K562 (cell line): ENCODE measurements around the gene LRMDA. TPM values are rescaled to one million over a fixed set of nuclear protein-coding genes. Genes with fewer than 3 reads are reported as not detected.

Experiments used
- ATAC-seq: fragments of 200-7000 bp; cut with Tn5 transposase; 3 replicates; pipeline ENCODE4 v1.9.1; 2020; ENCODE audit warnings: moderate library complexity
- BruUV-seq: library from RNA; stranded (reverse); fragments of 400-500 nt; replicated peaks from 2 replicates; lab custom pipeline; 2021; lab: Mats Ljungman, UMichigan
- CTCF ChIA-PET: fragments of 300-600 bp; formaldehyde crosslinking; extraction: SDS; loops from one replicate; lab custom pipeline; 2021; ENCODE audit warnings: low intra/inter-chr PET ratio; lab: Yijun Ruan, JAX
- POLR2A ChIA-PET: fragments of 300-600, 350-650 bp; sonication (Branson Sonifier 250); formaldehyde crosslinking; extraction: SDS; loops from one replicate; lab custom pipeline; 2021; ENCODE audit warnings: antibody characterized with exemption, inconsistent platforms; lab: Yijun Ruan, JAX
- DNase-seq, 4 experiments: peaks; one replicate each; pipeline versions ENCODE4 v3.0.0 to v3.0.0-alpha.2; 2011 to 2018; ENCODE audit warnings: low spot score in 3 of 4, mixed read lengths in 3 of 4; ENCODE audit errors: extremely low read depth in 1 of 4
- FAIRE-seq: peaks from 2 replicates; lab custom pipeline; 2011; peaks lifted over from hg19 to GRCh38; lab: Jason Lieb, UNC
- H2AFZ ChIP-seq: 2 replicates; pipeline ENCODE4 v1.6.0; 2011; ENCODE audit warnings: low read depth, low read length, control low read depth, inconsistent platforms
- H3K27ac ChIP-seq: fragments of 200-600 bp; 3 replicates; pipeline ENCODE4 v1.8.0; 2011; ENCODE audit warnings: low read depth, mild to moderate bottlenecking, control low read depth, inconsistent platforms, low read length, moderate library complexity, mixed read lengths; ENCODE audit errors: extremely low read depth
- H3K27me3 ChIP-seq, 2 experiments: fragments of 300-600 bp in 1 of 2; 2 replicates in 1 of 2; 3 replicates in 1 of 2; pipeline versions ENCODE4 v1.6.0 to v1.8.0; 2011; ENCODE audit warnings: inconsistent platforms in 2 of 2, low read length in 2 of 2, mild to moderate bottlenecking in 1 of 2, mixed read lengths in 1 of 2, moderate library complexity in 1 of 2; ENCODE audit not compliant: control insufficient read depth in 2 of 2, insufficient read depth in 2 of 2
- H3K36me3 ChIP-seq: fragments of 300-600 bp; 3 replicates; pipeline ENCODE4 v1.8.0; 2011; ENCODE audit warnings: mild to moderate bottlenecking, low read length, inconsistent platforms; ENCODE audit not compliant: control insufficient read depth, insufficient read depth
- H3K4me1 ChIP-seq, 2 experiments: fragments of 200-600 bp in 1 of 2; replicated peaks in 1 of 2; 2 replicates in 1 of 2; 3 replicates in 1 of 2; pipeline versions ENCODE4 v1.5.1 to v1.8.0; 2011; ENCODE audit warnings: inconsistent platforms in 2 of 2, low read length in 2 of 2, mild to moderate bottlenecking in 1 of 2, mixed read lengths in 1 of 2, moderate library complexity in 1 of 2; ENCODE audit not compliant: control insufficient read depth in 2 of 2, insufficient read depth in 2 of 2
- H3K4me2 ChIP-seq: 2 replicates; pipeline ENCODE4 v1.6.1; 2011; ENCODE audit warnings: low read length, control low read depth, inconsistent platforms, mixed read lengths; ENCODE audit not compliant: insufficient read depth
- H3K4me3 ChIP-seq: fragments of 200-600 bp; sonication (generic), shearing (Covaris generic); 2 replicates; pipeline ENCODE4 v1.5.1; 2016; ENCODE audit warnings: control low read depth, inconsistent platforms
- H3K79me2 ChIP-seq: fragments of 200-600 bp; 3 replicates; pipeline ENCODE4 v1.8.0; 2011; ENCODE audit warnings: low read length, inconsistent platforms; ENCODE audit not compliant: control insufficient read depth, insufficient read depth
- H3K9ac ChIP-seq, 2 experiments: 2 replicates each; pipeline versions ENCODE4 v1.6.0 to v1.6.1; 2011; ENCODE audit warnings: low read depth in 2 of 2, low read length in 2 of 2, control low read depth in 1 of 2, inconsistent platforms in 1 of 2, mild to moderate bottlenecking in 1 of 2, mixed read lengths in 1 of 2; ENCODE audit not compliant: insufficient read depth in 1 of 2
- H3K9me1 ChIP-seq: one replicate; pipeline ENCODE4 v1.6.0; 2011; ENCODE audit warnings: inconsistent platforms, mild to moderate bottlenecking, low read length, moderate library complexity; ENCODE audit not compliant: control insufficient read depth, insufficient read depth
- H3K9me3 ChIP-seq: replicated peaks from 2 replicates; pipeline ENCODE4 v1.5.1; 2011; ENCODE audit warnings: low read depth, low read length, inconsistent platforms; ENCODE audit not compliant: control insufficient read depth, insufficient read depth
- H4K20me1 ChIP-seq: replicated peaks from 2 replicates; pipeline ENCODE4 v1.6.1; 2011; ENCODE audit warnings: low read length, inconsistent platforms, mixed read lengths; ENCODE audit not compliant: control insufficient read depth, insufficient read depth
- GATAD2B ChIP-seq: fragments of 450-650 bp; IDR thresholded peaks from 2 replicates; pipeline ENCODE4 v1.6.1; 2017; ENCODE audit warnings: mild to moderate bottlenecking, borderline replicate concordance
- TCF7 ChIP-seq: sonication (generic); IDR thresholded peaks from 2 replicates; pipeline ENCODE4 v1.6.1; 2016; ENCODE audit warnings: antibody characterized with exemption, borderline replicate concordance
- TRIM25 ChIP-seq: fragments of 450-650 bp; IDR thresholded peaks from 2 replicates; pipeline ENCODE4 v1.7.0; 2016; ENCODE audit warnings: borderline replicate concordance
- ZNF695 ChIP-seq: fragments of 450-650 bp; formaldehyde crosslinking; IDR thresholded peaks from 2 replicates; pipeline ENCODE4 v1.4.0; 2020; ENCODE audit warnings: mild to moderate bottlenecking, moderate library complexity
- WGBS: fragments of 100-300 bp; shearing (Covaris generic); methylation state at CpG from one replicate; pipeline ENCODE4 v1.1.6; 2016; ENCODE audit warnings: low coverage, mixed read lengths; ENCODE audit not compliant: insufficient coverage; ENCODE audit errors: missing lambda C conversion rate; 5-methylcytosine and 5-hydroxymethylcytosine counted together
- in situ Hi-C: fragments of 300-500 bp; cut with MboI; formaldehyde crosslinking; loops from 4 replicates; pipeline ENCODE4 v1.15.0; 2018; ENCODE audit warnings: inconsistent platforms, mixed read lengths
- intact Hi-C: fragments of 100-400 bp; cut with micrococcal nuclease; formaldehyde crosslinking; loops from 2 replicates; pipeline ENCODE4 v1.14.2; 2022
- polyA plus RNA-seq, 8 experiments: library from polyadenylated mRNA; depleted of rRNA in 4 of 8; stranded (reverse) in 5 of 8; unstranded in 3 of 8; fragments of >200 nt; fragmentation: Nextera tagmentation in 2 of 8; fragmentation: Illumina TruSeq in 1 of 8; extraction: Ambion mirVana in 2 of 8; extraction: Trizol in 1 of 8; gene quantifications; 2 replicates each; pipeline versions ENCODE4 v1.2.1 to v1.2.3, GENCODE V29; 2011 to 2014; ENCODE audit warnings: inconsistent platforms in 1 of 8, missing spikeins in 1 of 8
- total RNA-seq, 7 experiments: library from RNA; depleted of rRNA in 6 of 7; stranded (reverse); fragments of >200 nt in 6 of 7; fragmentation: Illumina TruSeq in 2 of 7; extraction: Trizol in 2 of 7; gene quantifications; 2 replicates each; pipeline versions ENCODE4 v1.2.1 to v1.2.3, GENCODE V29; 2011 to 2021; ENCODE audit warnings: low replicate concordance in 1 of 7
- TF ChIP-seq, protein P1 (sequence below): fragments of 200-800 bp; sonication (Bioruptor generic); IDR thresholded peaks from 2 replicates; pipeline ENCODE4 v1.6.1; 2017; ENCODE audit warnings: missing genetic modification characterization, missing compliant biosample characterization

The LRMDA gene
- total and polyA plus RNA-seq, 9 of the 15 experiments (the other 6 are each of a cell fraction or from before 2014, with no cell fraction given) = 0.25 TPM; not detected in 8

DNA sequence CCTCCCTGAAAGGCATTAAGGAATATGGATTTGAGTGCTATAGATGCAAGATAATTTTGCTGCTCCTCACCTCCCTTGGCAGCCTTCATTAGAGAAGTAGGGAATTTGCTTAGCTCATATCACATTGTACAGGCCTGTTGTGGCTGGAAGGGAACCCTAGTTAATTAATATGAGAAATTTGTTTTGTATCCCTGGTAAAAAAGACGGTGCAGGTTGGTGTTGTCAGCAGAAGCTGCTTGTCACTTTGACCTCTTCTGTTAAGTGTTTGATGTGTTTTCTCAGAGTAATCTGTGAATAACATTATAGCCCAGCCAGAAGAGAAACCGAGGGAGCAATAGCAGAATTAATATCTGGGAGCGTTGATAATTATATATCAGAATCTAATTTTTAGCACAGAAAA is 278.4 kb downstream of the LRMDA start (continued):
- no peak for TF ChIP-seq TCF7
- no peak for TF ChIP-seq TRIM25
- no peak for TF ChIP-seq ZNF695 (CRISPR knock-in tag)

DNA sequence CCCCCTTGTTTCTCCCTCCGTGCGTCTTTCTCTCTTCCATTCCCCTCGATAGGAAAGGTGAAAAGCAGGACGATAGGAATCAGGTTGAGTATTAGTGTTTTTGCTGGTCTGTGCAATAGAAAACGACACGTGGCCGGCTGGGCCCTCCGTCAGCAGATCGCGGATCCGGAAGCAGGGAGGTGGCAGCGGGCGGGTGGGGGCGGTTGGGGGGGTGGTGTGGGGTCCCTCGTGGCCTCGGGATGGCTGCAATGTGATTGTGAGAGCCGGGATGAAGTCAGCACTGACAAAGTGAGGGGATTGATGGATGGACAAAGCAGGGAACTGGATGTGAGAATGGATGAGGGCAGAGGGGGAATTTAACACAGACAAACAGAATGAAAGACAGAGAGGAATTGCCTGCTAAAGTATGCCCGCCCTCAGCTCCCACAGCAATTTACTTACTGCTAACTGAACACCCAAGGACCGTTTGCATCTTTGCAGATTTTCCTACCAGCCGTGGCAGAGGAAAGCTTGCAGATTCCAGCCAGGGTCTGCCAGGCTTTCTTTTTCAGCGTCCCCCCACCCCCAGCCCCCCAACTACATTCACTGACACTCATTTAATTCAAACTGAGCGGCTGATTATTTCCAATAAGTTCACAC is 280.9 kb downstream of the LRMDA start:
- WGBS = under 1% methylated on average over 19 of the region's 22 CpGs
- FAIRE-seq (no peak), ATAC-seq (no peak)
- Histone ChIP-seq H3K4me3 (no peak overlapping the region), H4K20me1 (no peaks in the 10 kb centered on the region), H3K9me1 (no peaks in the 10 kb centered on the region), H3K4me1 (no peaks in the 10 kb centered on the region), H2AFZ (no peak overlapping the region), H3K27me3 (peaks cover 0 to 6% of the 10 kb centered on the region in 2 experiments; a peak in 2 of 5 replicates)
- in situ Hi-C loops = no loop called here
- POLR2A ChIA-PET = interaction anchor here (1.1 kb wide), 1 partner anchor 175 kb away, joined by 3 read pairs; no protein-coding TSS in a partner anchor
- intact Hi-C loops = no loop called here
- CTCF ChIA-PET = no interaction called here
- BruUV-seq = no TSS peak
- TF ChIP-seq, protein P1, sequence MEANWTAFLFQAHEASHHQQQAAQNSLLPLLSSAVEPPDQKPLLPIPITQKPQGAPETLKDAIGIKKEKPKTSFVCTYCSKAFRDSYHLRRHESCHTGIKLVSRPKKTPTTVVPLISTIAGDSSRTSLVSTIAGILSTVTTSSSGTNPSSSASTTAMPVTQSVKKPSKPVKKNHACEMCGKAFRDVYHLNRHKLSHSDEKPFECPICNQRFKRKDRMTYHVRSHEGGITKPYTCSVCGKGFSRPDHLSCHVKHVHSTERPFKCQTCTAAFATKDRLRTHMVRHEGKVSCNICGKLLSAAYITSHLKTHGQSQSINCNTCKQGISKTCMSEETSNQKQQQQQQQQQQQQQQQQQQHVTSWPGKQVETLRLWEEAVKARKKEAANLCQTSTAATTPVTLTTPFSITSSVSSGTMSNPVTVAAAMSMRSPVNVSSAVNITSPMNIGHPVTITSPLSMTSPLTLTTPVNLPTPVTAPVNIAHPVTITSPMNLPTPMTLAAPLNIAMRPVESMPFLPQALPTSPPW (CRISPR knock-in tag) = 0 out of 2 replicates have a peak, but pooled peaks have one; percentile 14
- no peak for TF ChIP-seq GATAD2B
- TF ChIP-seq, all 486 proteins: peak for 1
- Histone ChIP-seq H3K9ac (no peak overlapping the region), H3K79me2 (no peaks in the 10 kb centered on the region), H3K27ac (no peak overlapping the region), H3K4me2 (no peak overlapping the region), H3K36me3 (no peaks in the 10 kb centered on the region), H3K9me3 (no peaks in the 10 kb centered on the region)
- DNase-seq = no peak
